Epithelial cell of alveolus of lung (primary cell): ENCODE measurements around the gene AKNA. TPM values are rescaled to one million over a fixed set of nuclear protein-coding genes. Genes with fewer than 3 reads are reported as not detected.

ENCODE experiments used
- total RNA-seq: library from RNA; depleted of rRNA; stranded (reverse); fragments of >200 nt; gene quantifications from 2 replicates; pipeline ENCODE4 v1.2.1, GENCODE V29; 2015

Gene AKNA
- total RNA-seq = 11.1 and 12.6 TPM in 2 replicates

GRCh38 chr9:114387680-114388356, at the start of gene AKNA:
TSS of gene AKNA (minus strand) at chr9:114387982. CDS start at chr9:114381333, 6,649 bp downstream.

DNA sequence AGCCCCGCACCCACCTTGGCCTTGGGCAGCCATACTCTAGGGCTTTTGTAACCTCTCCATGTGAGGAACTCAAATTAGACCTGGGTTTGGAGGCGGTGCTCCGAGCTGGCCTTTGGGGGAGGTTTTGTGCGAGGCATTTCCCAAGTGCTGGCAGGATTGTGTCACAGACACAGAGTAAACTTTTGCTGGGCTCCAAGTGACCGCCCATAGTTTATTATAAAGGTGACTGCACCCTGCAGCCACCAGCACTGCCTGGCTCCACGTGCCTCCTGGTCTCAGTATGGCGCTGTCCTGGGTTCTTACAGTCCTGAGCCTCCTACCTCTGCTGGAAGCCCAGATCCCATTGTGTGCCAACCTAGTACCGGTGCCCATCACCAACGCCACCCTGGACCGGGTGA, 58.2 kb downstream of the AKNA start, which contains the start of gene ORM2:
Gene ORM2, plus strand, starts transcription at position 245 of the 398 bp plus-strand sequence. Its CDS starts 36 bp downstream, at position 281.

DNA sequence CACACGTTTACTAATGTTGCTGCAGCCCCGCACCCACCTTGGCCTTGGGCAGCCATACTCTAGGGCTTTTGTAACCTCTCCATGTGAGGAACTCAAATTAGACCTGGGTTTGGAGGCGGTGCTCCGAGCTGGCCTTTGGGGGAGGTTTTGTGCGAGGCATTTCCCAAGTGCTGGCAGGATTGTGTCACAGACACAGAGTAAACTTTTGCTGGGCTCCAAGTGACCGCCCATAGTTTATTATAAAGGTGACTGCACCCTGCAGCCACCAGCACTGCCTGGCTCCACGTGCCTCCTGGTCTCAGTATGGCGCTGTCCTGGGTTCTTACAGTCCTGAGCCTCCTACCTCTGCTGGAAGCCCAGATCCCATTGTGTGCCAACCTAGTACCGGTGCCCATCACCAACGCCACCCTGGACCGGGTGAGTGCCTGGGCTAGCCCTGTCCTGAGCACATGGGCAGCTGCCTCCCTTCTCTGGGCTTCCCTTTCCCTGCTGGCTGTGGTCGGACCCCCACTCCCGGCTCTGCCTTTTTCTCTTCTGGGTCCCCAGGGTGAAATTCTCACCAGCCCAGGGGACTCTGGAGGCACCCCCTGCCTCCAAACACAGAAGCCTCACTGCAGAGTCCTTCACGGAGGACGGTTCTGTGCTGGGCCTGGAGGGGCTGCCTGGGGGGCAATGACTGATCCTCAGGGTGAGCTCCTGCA, 64.8 kb downstream of the AKNA start, which contains the start of gene ORM1:
Gene ORM1, plus strand, starts transcription at position 268 of the 701 bp plus-strand sequence. Its CDS starts 36 bp downstream, at position 304.

Other genes starting within 250 kb of the AKNA start
- 3.2 and 4.6 TPM in 2 replicates for gene COL27A1, start 232.4 kb downstream of the AKNA start, total RNA-seq
- 0.24 TPM in 1 of 2 replicates, not detected in the other for gene ORM1, start 64.9 kb downstream of the AKNA start, total RNA-seq
- gene ORM2, start 58.1 kb downstream of the AKNA start, total RNA-seq = not detected in 2 replicates
- gene WHRN, start 117.5 kb upstream of the AKNA start, total RNA-seq = 0.78 and 2.2 TPM in 2 replicates
- 92.6 and 133 TPM in 2 replicates for gene ATP6V1G1, start 199.8 kb upstream of the AKNA start, total RNA-seq
- gene TMEM268, start 223.3 kb upstream of the AKNA start, total RNA-seq = 4.7 and 8.9 TPM in 2 replicates